HG03060 (cell line): Measurements from ENCODE around the gene USP17L22.
"Not testable (repeated sequence)": the region's sequence is repeated elsewhere in the genome, so short reads cannot be mapped to it uniquely, and the experiment has no call there.

ENCODE experiments used
- ATAC-seq: cut with Tn5 transposase; IDR thresholded peaks from one replicate; pipeline ENCODE4 v1.9.1; 2021; ENCODE audit warnings: low read depth, moderate number of reproducible peaks; ENCODE audit not compliant: unreplicated experiment

Gene USP17L22

GRCh38 chr4:9267319-9267718, at the start of gene USP17L22:
TSS of gene USP17L22 (plus strand) at chr4:9267619. CDS start at chr4:9267619, 0 bp downstream.
- not testable (repeated sequence) for ATAC-seq

- not testable (repeated sequence) for ATAC-seq
Observed at GRCh38 chr4:9219852-9220251, 47.6 kb upstream of the USP17L22 start, which contains the start of gene USP17L12. TSS of gene USP17L12 (plus strand) at chr4:9220152. CDS start at chr4:9220152, 0 bp downstream.

- not testable (repeated sequence) for ATAC-seq
Observed at GRCh38 chr4:9224596-9224995, 42.8 kb upstream of the USP17L22 start, which contains the start of gene USP17L13. TSS of gene USP17L13 (plus strand) at chr4:9224896. CDS start at chr4:9224896, 0 bp downstream.

- ATAC-seq: not testable (repeated sequence)
Observed at GRCh38 chr4:9230249-9230648, 37.2 kb upstream of the USP17L22 start.

- ATAC-seq: not testable (repeated sequence)
Observed at GRCh38 chr4:9234085-9234484, 33.3 kb upstream of the USP17L22 start, which contains the start of gene USP17L15. TSS of gene USP17L15 (plus strand) at chr4:9234385. CDS start at chr4:9234385, 0 bp downstream.

GRCh38 chr4:9238461-9238860, 29.0 kb upstream of the USP17L22 start:
- ATAC-seq: not testable (repeated sequence)

GRCh38 chr4:9243579-9243978, 23.8 kb upstream of the USP17L22 start, which contains the start of gene USP17L17:
TSS of gene USP17L17 (plus strand) at chr4:9243879. CDS start at chr4:9243879, 0 bp downstream.
- not testable (repeated sequence) for ATAC-seq

- ATAC-seq: not testable (repeated sequence)
Observed at GRCh38 chr4:9247953-9248680, 19.3 kb upstream of the USP17L22 start, which contains the start of gene USP17L18. TSS of gene USP17L18 (plus strand) at chr4:9248630. CDS start at chr4:9248630, 0 bp downstream.

GRCh38 chr4:9253078-9253477, 14.3 kb upstream of the USP17L22 start, which contains the start of gene USP17L19:
TSS of gene USP17L19 (plus strand) at chr4:9253378. CDS start at chr4:9253378, 0 bp downstream.
- not testable (repeated sequence) for ATAC-seq

- ATAC-seq: not testable (repeated sequence)
Observed at GRCh38 chr4:9257824-9258223, 9.6 kb upstream of the USP17L22 start, which contains the start of gene USP17L20. TSS of gene USP17L20 (plus strand) at chr4:9258124. CDS start at chr4:9258124, 0 bp downstream.

GRCh38 chr4:9262572-9262971, 4.8 kb upstream of the USP17L22 start, which contains the start of gene USP17L21:
TSS of gene USP17L21 (plus strand) at chr4:9262872. CDS start at chr4:9262872, 0 bp downstream.
- not testable (repeated sequence) for ATAC-seq

- ATAC-seq: not testable (repeated sequence)
Observed at GRCh38 chr4:9271719-9272118, 4.3 kb downstream of the USP17L22 start.
